Nephron progenitor cell (in vitro differentiated cells): Measurements from ENCODE around the gene PREX1.

Experiments used
- DNase-seq: peaks from one replicate; pipeline ENCODE4 v3.0.0; 2021
- H3K27ac Mint-ChIP-seq: 2 replicates; pipeline ENCODE4 v1.8.0; 2021; ENCODE audit warnings: mild to moderate bottlenecking, moderate library complexity, mixed read lengths
- H3K27me3 Mint-ChIP-seq: 2 replicates; pipeline ENCODE4 v1.8.0; 2021; ENCODE audit warnings: mild to moderate bottlenecking, low read depth, mixed read lengths; ENCODE audit not compliant: poor library complexity
- H3K36me3 Mint-ChIP-seq: 2 replicates; pipeline ENCODE4 v1.8.0; 2021; ENCODE audit warnings: low read depth, mixed read lengths
- H3K4me1 Mint-ChIP-seq: 2 replicates; pipeline ENCODE4 v1.8.0; 2021; ENCODE audit warnings: mixed read lengths
- H3K4me3 Mint-ChIP-seq: 2 replicates; pipeline ENCODE4 v1.8.0; 2021; ENCODE audit warnings: mild to moderate bottlenecking, moderate library complexity, mixed read lengths
- H3K9me3 Mint-ChIP-seq: 2 replicates; pipeline ENCODE4 v1.8.0; 2021; ENCODE audit warnings: mild to moderate bottlenecking, moderate library complexity, mixed read lengths
- TF ChIP-seq, protein P1 (sequence below): fragments of 200-600 bp; sonication (generic); IDR thresholded peaks from 2 replicates; pipeline ENCODE4 v1.5.0; 2021; ENCODE audit warnings: antibody characterized with exemption

PREX1 gene

DNA sequence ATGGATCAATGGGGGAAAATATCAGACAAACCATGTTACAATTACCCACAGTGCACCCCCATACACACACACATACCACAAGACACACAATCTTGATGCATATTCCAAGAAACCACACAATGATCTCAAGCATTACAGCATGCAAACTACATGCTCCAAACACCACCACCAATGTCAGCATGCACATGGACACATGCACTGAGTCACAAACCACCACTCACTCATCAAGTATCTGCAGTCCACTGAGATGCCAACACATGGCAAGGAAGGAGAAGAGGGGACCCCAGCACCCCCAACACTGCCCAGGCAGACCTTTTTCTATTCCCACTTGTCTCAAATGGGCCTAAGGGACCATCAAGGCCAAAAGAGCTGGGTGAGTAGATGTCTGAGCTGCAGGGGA is 91.6 kb downstream of the PREX1 start:
- TF ChIP-seq, protein P1, sequence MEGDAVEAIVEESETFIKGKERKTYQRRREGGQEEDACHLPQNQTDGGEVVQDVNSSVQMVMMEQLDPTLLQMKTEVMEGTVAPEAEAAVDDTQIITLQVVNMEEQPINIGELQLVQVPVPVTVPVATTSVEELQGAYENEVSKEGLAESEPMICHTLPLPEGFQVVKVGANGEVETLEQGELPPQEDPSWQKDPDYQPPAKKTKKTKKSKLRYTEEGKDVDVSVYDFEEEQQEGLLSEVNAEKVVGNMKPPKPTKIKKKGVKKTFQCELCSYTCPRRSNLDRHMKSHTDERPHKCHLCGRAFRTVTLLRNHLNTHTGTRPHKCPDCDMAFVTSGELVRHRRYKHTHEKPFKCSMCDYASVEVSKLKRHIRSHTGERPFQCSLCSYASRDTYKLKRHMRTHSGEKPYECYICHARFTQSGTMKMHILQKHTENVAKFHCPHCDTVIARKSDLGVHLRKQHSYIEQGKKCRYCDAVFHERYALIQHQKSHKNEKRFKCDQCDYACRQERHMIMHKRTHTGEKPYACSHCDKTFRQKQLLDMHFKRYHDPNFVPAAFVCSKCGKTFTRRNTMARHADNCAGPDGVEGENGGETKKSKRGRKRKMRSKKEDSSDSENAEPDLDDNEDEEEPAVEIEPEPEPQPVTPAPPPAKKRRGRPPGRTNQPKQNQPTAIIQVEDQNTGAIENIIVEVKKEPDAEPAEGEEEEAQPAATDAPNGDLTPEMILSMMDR, result no peak
- peaks cover 16% of the 10 kb centered on the region for H3K36me3 Mint-ChIP-seq
- no peak overlapping the region for H3K4me3 Mint-ChIP-seq
- no peaks in the 10 kb centered on the region for H3K9me3 Mint-ChIP-seq
- peaks cover 9% of the 10 kb centered on the region for H3K27me3 Mint-ChIP-seq
- peaks cover 68% of the 10 kb centered on the region for H3K4me1 Mint-ChIP-seq
- no peak for DNase-seq
- no peak overlapping the region for H3K27ac Mint-ChIP-seq

DNA sequence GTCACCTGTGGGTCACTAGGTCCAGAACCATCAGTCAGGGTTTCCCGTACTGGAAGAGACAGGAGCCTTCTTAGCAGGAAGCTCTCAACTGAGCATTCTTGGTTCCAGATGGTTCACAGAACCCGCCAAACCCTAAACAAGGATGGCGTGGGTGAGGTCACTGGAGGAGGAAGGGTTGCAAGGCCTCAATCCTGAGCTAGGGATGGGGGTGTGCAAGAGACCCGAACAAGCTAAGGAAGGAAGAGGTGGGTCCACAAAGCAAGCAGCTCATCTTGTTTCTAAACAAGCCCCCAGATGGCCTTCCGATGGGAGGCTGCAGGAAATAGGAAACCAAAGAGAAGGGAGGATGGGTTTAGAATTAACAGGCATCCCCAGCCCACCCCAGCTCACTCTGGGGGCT is 92.7 kb downstream of the PREX1 start:
- no peak for DNase-seq
- H3K4me1 Mint-ChIP-seq, result peaks cover 72% of the 10 kb centered on the region
- peaks cover 20% of the 10 kb centered on the region for H3K36me3 Mint-ChIP-seq
- H3K27ac Mint-ChIP-seq, result peak overlapping the region; percentile 65
- peaks cover 9% of the 10 kb centered on the region for H3K27me3 Mint-ChIP-seq
- H3K4me3 Mint-ChIP-seq, result no peak overlapping the region
- TF ChIP-seq, protein P1, result no peak
- H3K9me3 Mint-ChIP-seq, result no peaks in the 10 kb centered on the region

DNA sequence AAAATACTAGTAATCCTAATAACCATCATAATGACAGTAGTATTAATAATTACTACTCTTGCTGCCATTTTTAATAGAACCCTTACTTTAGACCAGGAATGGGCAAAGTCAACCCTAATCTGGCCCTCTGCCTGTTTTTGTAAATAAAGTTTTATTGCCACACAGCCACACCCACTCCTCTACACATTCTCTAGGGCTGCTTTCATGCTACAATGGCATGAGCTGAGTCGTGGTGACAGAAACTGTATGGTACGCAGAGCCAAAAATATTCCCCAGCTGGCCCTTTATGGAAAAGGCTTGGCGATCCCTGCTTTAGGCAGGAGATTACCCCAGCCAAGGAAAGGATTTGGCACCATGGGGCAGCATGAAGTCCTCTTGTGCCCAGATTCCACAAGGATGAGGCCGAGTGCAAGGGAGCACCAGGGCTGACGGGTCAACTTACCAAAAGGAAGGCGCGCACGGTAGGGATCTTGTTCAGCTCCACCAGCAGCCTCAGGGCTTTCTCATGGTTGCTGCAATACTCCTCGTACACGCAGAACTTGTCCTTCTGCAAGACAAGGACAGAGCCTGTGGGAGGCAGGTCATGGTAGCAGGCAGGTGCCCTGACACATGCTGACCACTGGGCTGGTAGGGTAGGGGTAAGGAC is 93.6 kb downstream of the PREX1 start:
- Mint-ChIP-seq H3K4me3 (no peak overlapping the region), H3K4me1 (peaks cover 75% of the 10 kb centered on the region), H3K27me3 (peaks cover 7% of the 10 kb centered on the region), H3K27ac (no peak overlapping the region), H3K36me3 (peaks cover 20% of the 10 kb centered on the region), H3K9me3 (no peaks in the 10 kb centered on the region)
- DNase-seq, result no peak
- TF ChIP-seq, protein P1, result no peak

DNA sequence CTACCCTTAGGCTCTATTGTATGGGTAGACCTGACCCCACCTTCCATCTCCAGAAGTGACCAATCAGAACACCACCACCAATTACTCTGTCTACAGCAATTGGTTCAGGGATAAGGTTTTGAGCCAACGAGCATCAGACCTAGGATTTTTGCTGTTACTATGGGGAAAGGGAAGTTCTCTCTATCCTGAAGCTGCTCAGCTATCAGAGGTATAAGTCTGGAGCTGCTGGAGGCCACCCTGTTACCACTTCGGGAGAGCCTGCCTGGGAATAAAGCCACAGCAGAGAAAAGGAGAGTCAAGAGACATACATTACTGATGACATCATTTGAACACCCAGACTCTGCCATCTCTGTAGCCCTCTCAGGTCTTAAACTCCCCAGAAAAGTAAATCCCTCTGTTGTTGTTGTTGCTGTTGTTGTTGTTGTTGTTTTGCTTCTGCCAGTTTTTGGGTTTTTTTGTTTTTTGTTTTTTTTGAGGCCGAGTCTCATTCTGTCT is 94.5 kb downstream of the PREX1 start:
- peaks cover 67% of the 10 kb centered on the region for H3K4me1 Mint-ChIP-seq

DNA sequence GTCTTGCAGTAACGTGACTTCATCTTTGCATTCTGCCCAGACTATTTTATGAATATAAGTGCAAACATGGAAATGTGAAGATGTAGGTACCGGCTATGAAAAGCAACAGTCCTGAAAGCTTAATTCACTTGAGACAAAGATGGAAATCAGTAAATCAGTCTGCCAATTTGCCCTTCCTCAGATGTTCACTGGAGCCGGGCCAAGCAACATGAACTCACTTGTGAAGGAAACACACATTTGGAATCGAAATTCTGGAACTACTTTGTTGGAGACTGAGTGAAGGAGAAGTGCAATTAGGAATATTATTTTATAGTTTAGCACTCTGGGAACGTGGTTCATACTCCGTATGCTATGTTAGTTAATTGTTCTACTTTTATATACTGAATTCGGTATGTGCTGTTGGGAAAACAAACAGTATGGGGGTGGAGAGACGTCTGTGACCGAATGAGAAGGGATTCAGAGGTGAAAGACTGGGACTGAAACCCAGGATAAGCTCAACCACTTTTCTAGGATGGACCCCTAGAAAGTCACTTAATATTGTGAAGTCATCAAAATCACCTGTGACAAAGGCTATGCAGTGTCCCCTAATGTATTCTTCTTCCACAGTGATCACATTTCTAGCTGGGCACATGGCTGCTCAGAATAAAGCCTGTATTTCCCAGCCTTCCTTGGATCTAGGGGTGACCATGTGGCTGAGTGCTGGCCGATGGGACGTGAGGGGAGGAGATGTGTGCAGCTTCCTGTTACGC is 95.5 kb downstream of the PREX1 start:
- H3K4me1 Mint-ChIP-seq, result peaks cover 64% of the 10 kb centered on the region
- H3K36me3 Mint-ChIP-seq, result peaks cover 20% of the 10 kb centered on the region
- peaks cover 4% of the 10 kb centered on the region for H3K27me3 Mint-ChIP-seq
- TF ChIP-seq, protein P1, result no peak
- no peaks in the 10 kb centered on the region for H3K9me3 Mint-ChIP-seq
- H3K27ac Mint-ChIP-seq, result no peak overlapping the region
- no peak overlapping the region for H3K4me3 Mint-ChIP-seq
- DNase-seq, result no peak

More for the DNA sequence above, 94.5 kb downstream of the PREX1 start:
- TF ChIP-seq, protein P1, result no peak
- Mint-ChIP-seq H3K27ac (no peak overlapping the region), H3K27me3 (peaks cover 7% of the 10 kb centered on the region), H3K4me3 (no peak overlapping the region), H3K36me3 (peaks cover 20% of the 10 kb centered on the region), H3K9me3 (no peaks in the 10 kb centered on the region)
- no peak for DNase-seq
